Right renal cortex interstitium (tissue), 3 donors: Measurements from ENCODE around the gene STIP1. TPM values are rescaled to one million over a fixed set of nuclear protein-coding genes. Genes with fewer than 3 reads are reported as not detected.
"Not testable (repeated sequence)": the region's sequence is repeated elsewhere in the genome, so short reads cannot be mapped to it uniquely, and the experiment has no call there.

Experiments used
- DNase-seq, 3 donors: peaks; one replicate each; pipeline ENCODE4 v3.0.0-alpha.2; 2013; ENCODE audit warnings: low read depth in 3 of 3, low spot score in 2 of 3
- polyA plus RNA-seq, 3 donors: library from polyadenylated mRNA; unstranded; fragments of 120-200 nt; gene quantifications; one replicate each; pipeline ENCODE4 v1.2.1, GENCODE V29; 2013; ENCODE audit not compliant: insufficient read length in 3 of 3

STIP1 gene
- polyA plus RNA-seq, 3 donors, result 188 to 220 (median 209) TPM

GRCh38 chr11:64157631-64158394 is 28.2 kb upstream of the STIP1 start:
- no peak for DNase-seq

DNA sequence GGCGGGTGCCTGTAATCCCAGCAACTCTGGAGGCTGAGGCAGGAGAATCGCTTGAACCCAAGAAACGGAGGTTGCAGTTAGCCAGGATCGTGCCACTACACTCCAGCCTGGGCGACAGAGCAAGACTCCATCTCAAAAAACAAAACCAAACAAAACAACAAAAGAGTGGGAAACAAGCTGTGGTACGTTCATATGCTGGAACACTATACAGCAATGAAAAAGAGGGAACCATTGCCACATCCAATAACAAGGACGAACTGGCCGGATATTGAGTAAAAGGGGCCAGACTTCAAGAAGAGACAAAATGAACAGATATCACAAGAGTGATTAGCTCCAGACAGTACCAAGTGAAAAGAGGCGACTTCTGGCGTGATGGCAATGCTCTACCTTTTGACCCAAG is 24.9 kb upstream of the STIP1 start:
- DNase-seq, result no peak

DNA sequence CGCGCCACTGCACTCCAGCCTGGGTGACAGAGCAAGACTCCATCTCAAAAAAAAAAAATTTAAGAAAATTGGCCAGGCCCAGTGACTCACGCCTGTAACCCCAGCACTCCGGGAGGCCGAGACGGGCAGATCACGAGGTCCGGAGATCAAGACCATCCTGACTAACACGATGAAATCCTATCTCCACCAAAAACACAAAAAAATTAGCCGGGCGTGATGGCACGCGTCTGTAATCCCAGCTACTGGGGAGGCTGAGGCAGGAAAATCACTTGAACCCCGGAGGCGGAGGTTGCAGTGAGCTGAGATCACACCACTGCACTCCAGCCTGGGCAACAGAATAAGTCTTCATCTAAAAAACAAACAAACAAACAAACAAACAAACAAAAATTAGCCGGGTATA is 23.2 kb upstream of the STIP1 start:
- DNase-seq, result not testable (repeated sequence)

DNA sequence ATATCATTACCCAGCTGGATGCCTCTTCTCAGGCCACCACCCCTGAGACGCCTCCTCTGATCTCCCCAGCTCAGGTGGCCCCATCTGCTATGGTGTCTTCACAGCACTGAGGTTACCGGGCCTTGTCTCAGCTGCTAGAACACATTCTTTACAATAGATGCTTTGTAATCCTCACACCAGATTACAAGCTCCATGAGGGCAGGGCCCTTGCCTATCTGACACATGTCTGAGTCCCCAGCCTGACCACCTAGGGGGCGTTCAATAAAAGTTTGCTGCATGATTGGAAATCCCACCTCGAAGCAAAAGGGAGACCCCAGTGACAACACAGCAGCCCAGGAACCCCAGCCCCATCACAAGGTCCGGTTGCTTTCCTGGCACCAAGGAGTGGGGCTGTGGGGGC is 22.0 kb upstream of the STIP1 start:
- DNase-seq, result no peak

DNA sequence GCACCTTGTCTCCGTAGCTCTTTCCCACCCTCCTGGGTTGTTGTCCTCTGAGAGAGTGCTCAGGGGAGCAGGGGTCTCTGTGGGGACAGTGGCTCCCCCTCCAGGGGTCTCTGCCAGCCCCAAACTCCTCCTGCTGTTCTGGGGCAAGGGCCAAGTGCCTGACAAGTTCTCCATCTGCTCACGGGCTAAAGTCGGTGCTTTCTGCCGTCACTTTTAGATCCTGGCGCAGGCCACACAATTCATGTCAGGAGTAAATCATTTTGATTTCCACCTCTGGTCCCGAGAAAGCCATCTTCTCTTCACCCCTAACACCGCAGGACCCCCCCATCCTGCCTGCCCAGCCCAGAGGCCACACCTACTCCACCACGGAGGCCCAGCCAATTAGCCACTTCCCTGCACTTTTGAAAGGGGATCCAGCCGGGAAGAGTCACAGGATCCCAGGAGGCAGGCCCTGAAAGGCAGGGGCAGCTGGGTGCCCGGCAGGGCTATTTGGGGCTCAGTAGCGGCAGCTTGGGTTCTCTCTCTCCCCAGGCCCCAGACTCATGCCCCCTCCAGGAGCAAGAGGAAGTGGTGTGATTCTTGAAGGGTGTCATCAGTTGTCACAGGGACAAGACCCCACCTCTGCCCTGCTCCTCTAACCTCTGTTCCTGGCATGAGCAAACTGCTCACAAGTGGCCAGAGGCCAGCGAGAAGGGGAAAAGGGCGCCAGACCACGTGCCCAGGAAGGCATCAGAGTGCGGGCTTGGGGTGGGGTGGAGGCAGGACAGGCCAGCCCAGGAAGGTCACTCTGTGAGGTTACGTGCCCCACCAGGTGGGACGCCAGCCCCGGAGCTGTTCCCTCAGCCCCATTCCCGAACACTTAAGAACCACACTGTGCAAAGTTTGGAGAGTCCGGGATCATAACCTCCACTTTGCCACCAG is 21.3 kb upstream of the STIP1 start:
- no peak for DNase-seq

- DNase-seq, result no peak
Observed at GRCh38 chr11:64165481-64165841, 20.5 kb upstream of the STIP1 start.

GRCh38 chr11:64165842-64166635 is 19.9 kb upstream of the STIP1 start, which contains the start of gene MACROD1:
Gene MACROD1, minus strand, starts transcription at chr11:64166113. Its CDS starts 119 bp downstream, at chr11:64165994.
- no peak for DNase-seq

DNA sequence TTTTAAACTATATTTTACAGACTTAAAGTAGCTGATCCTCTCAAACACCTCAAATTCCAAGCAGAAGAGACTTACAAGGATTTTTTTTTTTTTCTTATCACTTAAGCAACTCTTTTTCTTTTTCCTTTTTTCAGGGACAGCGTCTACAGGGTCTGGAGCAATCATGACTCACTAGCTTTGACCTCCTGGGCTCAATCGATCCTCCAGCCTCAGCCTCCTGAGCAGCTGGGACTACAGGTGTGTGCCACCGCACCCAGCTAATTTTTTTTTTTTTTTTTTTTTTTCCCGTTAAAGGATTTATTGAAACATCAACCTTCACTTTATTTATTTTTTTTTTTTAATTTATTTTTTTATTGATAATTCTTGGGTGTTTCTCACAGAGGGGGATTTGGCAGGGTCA is 15.6 kb upstream of the STIP1 start:
- DNase-seq, result no peak

GRCh38 chr11:64173616-64174355 is 12.2 kb upstream of the STIP1 start:
- DNase-seq, result no peak

- no peak for DNase-seq
Observed at GRCh38 chr11:64176751-64177150, 9.2 kb upstream of the STIP1 start.

GRCh38 chr11:64178203-64178602 is 7.8 kb upstream of the STIP1 start:
- no peak for DNase-seq

DNA sequence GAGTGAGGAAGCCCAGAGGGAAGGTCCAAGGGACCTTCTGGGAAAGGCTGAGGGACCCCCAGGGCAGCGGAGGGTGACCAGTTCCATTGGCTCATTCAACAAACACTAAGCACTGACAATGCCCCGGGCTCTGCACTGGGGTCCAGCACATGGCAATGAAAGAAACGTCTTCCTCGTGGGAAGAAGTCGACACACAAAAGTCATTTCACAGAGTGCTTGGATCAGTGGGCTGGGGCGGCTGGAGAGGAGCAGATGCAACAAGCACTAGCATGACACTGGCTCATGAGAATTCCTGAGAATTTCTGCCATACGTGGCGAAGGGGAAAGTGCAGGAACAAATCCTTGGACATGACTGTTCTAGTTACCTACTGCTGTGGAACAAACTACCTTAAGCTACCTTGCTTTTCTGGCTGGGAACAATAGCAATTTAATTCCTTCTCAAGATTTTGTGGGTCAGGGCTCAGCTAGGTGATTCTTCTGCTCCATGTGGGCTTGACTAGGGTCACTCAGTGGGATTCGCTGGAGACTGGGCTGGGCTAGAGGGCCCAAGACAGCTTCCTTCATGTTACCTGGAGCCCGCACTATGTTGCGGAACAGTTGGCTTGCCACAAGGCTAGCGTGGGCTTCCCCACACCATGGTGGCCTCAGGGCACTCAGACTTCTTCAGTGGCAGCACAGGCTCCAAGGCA is 6.9 kb upstream of the STIP1 start:
- DNase-seq, result no peak

- no peak for DNase-seq
Observed at GRCh38 chr11:64180891-64181290, 5.1 kb upstream of the STIP1 start.

DNA sequence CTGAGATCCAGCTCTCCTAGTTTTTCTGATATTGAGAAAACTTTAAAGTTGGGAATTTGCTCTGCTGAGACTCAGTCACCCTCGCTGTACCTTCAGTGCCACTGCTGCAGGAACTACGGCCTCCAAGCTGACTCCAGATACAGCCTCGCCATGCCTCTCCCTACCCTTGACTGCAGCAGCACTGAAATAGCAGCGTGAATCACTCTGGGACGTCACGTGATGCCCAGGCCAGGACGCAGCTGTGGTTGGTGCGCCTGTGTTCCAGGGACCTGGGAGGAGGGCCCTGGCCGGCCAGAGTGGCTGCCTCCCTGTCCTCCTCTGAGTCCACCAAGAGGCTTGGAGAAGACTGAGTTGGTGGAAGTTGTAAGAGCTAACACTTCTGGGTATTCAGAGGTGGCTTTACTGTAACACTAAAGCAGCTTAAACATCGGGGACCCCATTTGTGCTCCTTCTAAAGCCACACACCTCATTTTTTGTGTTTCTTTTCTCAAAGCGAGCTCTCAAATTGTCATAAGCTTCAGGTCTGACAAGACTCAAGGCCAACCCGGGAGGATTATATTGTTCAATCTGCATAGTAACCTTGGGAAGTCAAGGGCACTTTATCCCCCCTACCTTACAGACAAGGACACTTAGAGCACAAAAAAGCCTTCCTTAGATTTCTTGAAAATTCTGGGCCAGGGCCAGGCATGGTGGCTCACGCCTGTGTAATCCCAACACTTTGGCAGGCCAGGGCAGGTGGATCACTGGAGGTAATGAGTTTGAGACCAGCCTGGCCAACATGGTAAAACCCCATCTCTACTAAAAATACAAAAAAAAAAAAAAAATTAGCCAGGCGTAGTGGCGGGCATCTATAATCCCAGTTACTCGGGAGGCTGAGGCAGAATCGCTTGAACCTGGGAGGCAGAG is 4.2 kb upstream of the STIP1 start:
- DNase-seq, result peak in 2 of 3 donors; percentile 60 to 67

DNA sequence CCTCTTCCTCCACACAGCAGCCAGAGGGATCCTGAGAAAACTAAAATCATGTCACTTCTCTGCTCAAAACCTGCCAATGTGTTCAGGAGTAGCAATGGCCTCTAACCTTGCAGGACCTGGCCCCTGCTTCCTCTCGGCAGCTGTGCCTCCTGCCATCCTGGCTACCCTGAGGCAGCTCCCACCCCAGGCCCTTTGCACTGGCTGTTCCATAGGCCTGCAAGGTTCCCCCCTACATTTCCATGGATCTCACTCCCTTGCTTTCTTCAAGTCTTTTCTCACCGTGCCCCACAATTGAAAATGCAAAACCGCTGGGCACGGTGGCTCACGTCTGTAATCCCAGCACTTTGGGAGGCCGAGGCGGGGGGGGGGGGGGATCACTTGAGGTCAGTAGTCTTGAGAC is 2.1 kb upstream of the STIP1 start:
- DNase-seq, result no peak

DNA sequence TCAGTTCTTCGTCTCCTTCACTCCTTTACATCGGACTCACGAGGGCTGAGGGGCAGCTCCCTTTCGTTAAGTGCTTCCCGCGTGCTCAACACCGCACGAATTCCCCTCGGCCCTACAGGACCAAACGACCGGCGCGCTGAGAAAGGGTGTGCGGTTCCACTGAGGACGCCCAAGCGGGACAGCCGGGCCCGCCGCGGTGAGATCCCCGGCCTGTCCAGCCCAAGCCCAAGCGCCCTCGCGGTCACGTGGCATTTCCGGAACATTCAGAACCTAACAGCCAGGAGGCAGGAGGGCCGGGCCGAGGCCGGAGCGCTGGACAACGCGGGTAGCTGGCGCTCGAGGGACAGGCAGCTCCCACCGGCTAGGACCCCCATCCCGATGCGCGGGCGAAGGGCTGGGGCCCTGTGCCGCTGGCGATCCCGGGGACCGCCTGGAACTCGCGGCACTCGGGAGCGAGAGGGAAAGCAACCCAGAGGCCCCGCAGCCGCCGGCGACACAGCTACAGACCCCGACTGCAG is 737 bp upstream of the STIP1 start:
- peak; percentile 53 to 68 (median 58) for DNase-seq

GRCh38 chr11:64186492-64187165 is 658 bp downstream of the STIP1 start:
- no peak for DNase-seq

DNA sequence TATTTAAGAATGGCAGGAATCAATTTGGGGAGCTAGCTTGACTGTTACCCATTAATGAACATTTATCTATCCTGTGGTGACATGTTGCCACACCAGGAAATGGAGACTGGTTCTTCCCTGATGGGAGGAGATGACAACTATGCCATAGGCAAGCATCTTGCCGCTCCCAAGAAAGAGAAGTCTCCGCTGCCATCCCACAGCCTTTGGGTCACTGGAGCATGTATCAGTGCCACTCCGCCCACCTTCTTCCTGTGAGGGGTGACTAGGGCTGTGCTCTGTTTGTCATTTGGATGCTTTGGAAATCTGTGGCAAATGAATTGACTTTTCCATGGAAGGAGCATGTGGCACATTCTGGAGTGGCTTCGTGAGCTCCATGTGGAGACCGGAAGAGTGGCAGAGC is 6.5 kb downstream of the STIP1 start:
- no peak for DNase-seq
